ENCODE data around the gene PRICKLE2.
A peak's percentile ranks its signal among the peaks of the same experiment; 100 is the strongest.

The PRICKLE2 gene

GRCh38 chr3:64257100-64257755 lies 32.0 kb upstream of the PRICKLE2 start:
- H3K4me3 ChIP-seq (ENCODE audit: low read depth, low read length): no peak overlapping the region
- no peaks in the 10 kb centered on the region for H3K9me3 ChIP-seq (ENCODE audit: control insufficient read depth, insufficient read depth, low read depth, low read length)
- H3K4me1 ChIP-seq (ENCODE audit: control insufficient read depth, insufficient read depth, low read length): no peaks in the 10 kb centered on the region
- H3K36me3 ChIP-seq (ENCODE audit: control insufficient read depth in 2 of 2, insufficient read depth in 1 of 2, low read length in 2 of 2): no peaks in the 10 kb centered on the region
- H3K27ac ChIP-seq (ENCODE audit: extremely low read depth, low read depth, low read length): no peak overlapping the region
- ChIA-PET CTCF (interaction anchor here (0.8 to 1.2 kb wide), 2 partner anchors 10 to 13 kb away, joined by 3 read pairs; no protein-coding TSS in a partner anchor), POLR2A (no interaction called here)
- TF ChIP-seq ZFHX2 (tag by site-specific recombination; conservative IDR thresholded peaks at IDR 0.05) (peak; percentile 22; the same call in 1 of the 2 replicates), EGR2 (tag by site-specific recombination; IDR thresholded peaks at IDR 0.05; ENCODE audit: low read depth) (peak; percentile 51), ZNF544 (tag by site-specific recombination; IDR thresholded peaks at IDR 0.05) (no peak)

GRCh38 chr3:64255741-64256340 lies 30.6 kb upstream of the PRICKLE2 start:
- POLR2A ChIA-PET: no interaction called here
- TF ChIP-seq ZNF423 (tag by site-specific recombination; IDR thresholded peaks at IDR 0.05) (no peak), SETDB1 (IDR thresholded peaks at IDR 0.05; ENCODE audit: insufficient read length, low read length) (no peak), REPIN1 (tag by site-specific recombination; IDR thresholded peaks at IDR 0.05; ENCODE audit: low read depth) (no peak), SALL2 (tag by site-specific recombination; IDR thresholded peaks at IDR 0.05; ENCODE audit: borderline replicate concordance) (no peak), ZNF76 (tag by site-specific recombination; IDR thresholded peaks at IDR 0.05; ENCODE audit: borderline replicate concordance, low read depth) (no peak), KLF8 (tag by site-specific recombination; IDR thresholded peaks at IDR 0.05) (no peak), ZNF341 (tag by site-specific recombination; IDR thresholded peaks at IDR 0.05; ENCODE audit: low read depth) (no peak), ZNF664 (tag by site-specific recombination; IDR thresholded peaks at IDR 0.05) (no peak), ZNF174 (tag by site-specific recombination; IDR thresholded peaks at IDR 0.05) (no peak), SCRT1 (tag by site-specific recombination; IDR thresholded peaks at IDR 0.05; ENCODE audit: borderline replicate concordance) (no peak), ZEB2 (tag by site-specific recombination; IDR thresholded peaks at IDR 0.05) (no peak), ZXDB (tag by site-specific recombination; IDR thresholded peaks at IDR 0.05) (no peak), ZNF175 (tag by site-specific recombination; IDR thresholded peaks at IDR 0.05) (no peak), ZNF280C (tag by site-specific recombination; IDR thresholded peaks at IDR 0.05) (no peak), ZNF23 (tag by site-specific recombination; IDR thresholded peaks at IDR 0.05; ENCODE audit: borderline replicate concordance) (no peak), ZNF555 (tag by site-specific recombination; conservative IDR thresholded peaks at IDR 0.05) (no peak), ZNF114 (tag by site-specific recombination; IDR thresholded peaks at IDR 0.05) (no peak), ZNF350 (tag by site-specific recombination; IDR thresholded peaks at IDR 0.05) (no peak), ZNF670 (tag by site-specific recombination; IDR thresholded peaks at IDR 0.05; ENCODE audit: low read depth) (no peak)
- Histone ChIP-seq H3K4me1 (ENCODE audit: control insufficient read depth, insufficient read depth, low read length) (no peaks in the 10 kb centered on the region), H3K27ac (ENCODE audit: extremely low read depth, low read depth, low read length) (no peak overlapping the region), H3K4me3 (ENCODE audit: low read depth, low read length) (no peak overlapping the region), H3K36me3 (ENCODE audit: control insufficient read depth in 2 of 2, insufficient read depth in 1 of 2, low read length in 2 of 2) (no peaks in the 10 kb centered on the region), H3K9me3 (ENCODE audit: control insufficient read depth, insufficient read depth, low read depth, low read length) (no peaks in the 10 kb centered on the region)
- CTCF ChIA-PET: interaction anchor here (0.7 kb wide), 1 partner anchor 12 kb away, joined by 3 read pairs; no protein-coding TSS in a partner anchor

All from HEK293 (cell line).